Activated effector memory CD4-positive, alpha-beta T cell treated with anti-CD3 and anti-CD28 coated beads, Interleukin-2, amount 50 U/mL, for 16 hours (primary cell): Measurements from ENCODE around the gene SUB1.
A peak's percentile ranks its signal among the peaks of the same experiment; 100 is the strongest.
"Not testable (repeated sequence)": the region's sequence is repeated elsewhere in the genome, so short reads cannot be mapped to it uniquely, and the experiment has no call there.

Source experiments
- DNase-seq: peaks from one replicate; pipeline ENCODE4 v3.0.0-alpha.2; 2020

The SUB1 gene

GRCh38 chr5:32601623-32602295, 16.4 kb downstream of the SUB1 start:
- no peak for DNase-seq

DNA sequence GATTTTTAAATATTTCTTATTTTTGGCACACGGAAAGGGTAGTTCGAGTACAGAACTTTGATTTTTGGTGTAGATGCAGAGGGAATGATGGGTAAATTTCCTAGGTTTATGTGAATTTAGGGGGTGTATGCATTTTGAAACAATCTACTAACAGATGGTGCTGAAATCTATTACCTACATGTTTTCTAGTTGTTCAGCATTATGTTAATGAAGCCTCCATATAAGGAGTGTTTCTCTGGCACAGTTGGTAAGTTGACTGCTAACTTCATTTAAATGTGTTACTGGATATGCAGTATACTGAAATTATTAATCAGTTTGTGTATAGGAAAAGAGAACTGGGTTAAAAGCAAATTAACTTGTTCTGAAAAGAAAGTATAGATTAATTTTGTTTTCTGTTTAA, 17.5 kb downstream of the SUB1 start:
- DNase-seq = no peak

GRCh38 chr5:32604800-32605765, 19.7 kb downstream of the SUB1 start:
- no peak for DNase-seq

DNA sequence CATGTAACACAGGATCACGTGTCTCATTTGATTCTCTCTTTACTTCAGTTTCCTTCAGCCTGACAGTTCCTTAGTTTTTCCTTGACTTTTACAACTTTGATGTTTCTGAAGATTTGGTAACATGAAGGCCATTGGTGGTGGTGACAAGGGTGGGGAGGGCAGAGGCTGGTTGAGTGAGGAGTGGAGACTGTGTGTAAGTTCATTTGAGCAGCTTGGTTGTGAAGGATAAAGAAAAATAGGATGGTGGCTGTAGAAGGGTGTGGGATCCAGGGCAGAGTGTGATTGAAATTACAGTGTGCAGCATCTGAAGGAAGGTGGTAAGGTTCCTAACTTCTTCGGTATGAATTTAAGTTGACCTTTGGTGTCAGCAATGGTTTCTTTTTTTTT, 20.4 kb downstream of the SUB1 start:
- DNase-seq = no peak

DNA sequence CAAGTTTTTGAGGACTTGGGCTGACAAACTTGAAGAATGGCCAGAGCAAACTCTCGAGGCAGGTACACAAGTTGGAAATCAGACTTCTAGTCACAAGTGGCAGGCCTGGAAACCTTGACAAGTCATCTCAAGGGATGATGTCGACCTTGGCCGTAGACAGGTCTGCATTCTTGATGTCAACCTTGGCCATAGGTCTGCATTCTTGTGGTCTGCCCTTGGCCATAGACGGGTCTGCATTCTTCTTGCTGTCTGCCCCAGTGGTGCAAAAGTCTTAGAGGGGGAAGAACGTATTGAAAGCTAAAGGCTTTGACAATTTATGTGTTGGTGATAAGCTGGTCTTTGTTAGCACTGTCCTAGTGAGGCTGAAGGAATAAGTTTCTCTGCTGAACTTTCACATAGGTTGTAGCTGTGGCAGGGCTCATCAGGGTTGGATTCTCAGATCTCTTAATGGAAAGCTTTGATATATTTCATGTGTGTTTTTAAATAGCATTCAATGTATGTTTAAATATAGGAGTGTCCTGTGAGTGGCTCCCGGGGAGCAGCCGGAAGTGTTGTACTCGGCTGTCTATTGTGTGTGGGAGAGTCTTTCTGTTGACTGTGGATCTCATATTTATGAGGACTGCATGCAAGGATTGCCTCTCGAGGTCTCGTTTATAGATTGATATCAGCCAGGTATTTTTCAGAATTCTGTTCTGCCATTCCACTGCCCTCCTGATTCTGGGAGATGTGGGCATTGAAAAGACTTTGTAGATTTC, 27.0 kb downstream of the SUB1 start:
- no peak for DNase-seq

GRCh38 chr5:32613050-32613672, 27.8 kb downstream of the SUB1 start:
- DNase-seq = peak; percentile 94

DNA sequence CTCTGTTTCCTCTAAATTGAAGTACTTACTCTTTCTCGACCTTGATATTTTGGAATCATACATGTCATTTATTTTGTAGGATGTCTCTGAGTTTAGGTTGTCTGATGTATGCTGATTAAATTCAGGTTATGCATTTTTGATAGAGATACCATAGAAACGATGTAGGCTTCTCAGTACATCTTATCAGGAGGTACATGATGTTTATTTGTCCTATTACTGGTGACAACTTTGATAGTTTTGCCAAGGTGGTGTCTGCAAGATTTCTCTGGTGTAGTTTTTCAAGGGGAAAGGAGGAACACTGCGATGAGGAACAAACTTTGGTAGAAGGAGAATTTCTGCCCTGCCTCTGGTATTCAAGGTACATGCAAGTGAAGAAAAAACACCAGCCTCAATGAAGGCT, 29.9 kb downstream of the SUB1 start:
- no peak for DNase-seq

DNA sequence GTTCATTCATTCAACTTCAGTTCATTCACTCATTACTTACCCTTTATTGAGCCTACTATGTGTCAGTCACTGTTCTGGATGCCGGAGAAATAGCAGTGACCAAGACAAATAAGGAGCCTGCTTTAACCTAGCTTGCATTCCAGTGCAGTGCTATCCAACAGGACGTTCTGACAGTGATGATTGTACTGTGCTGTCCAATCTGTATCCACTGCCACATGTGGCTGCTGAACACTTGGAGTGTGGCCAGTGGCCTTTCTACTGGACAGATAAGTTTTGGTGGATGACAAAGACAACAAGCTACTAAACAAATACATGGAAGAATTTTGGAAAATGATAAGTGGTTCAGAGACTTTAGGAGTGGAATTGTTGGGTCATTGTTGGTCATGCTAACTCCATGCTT, 33.6 kb downstream of the SUB1 start:
- DNase-seq = no peak

GRCh38 chr5:32621256-32621655, 35.9 kb downstream of the SUB1 start:
- no peak for DNase-seq

GRCh38 chr5:32625106-32625505, 39.7 kb downstream of the SUB1 start:
- DNase-seq = no peak

- no peak for DNase-seq
Measured at GRCh38 chr5:32625547-32625946, 40.2 kb downstream of the SUB1 start.

- no peak for DNase-seq
Measured at GRCh38 chr5:32627219-32627870, 42.0 kb downstream of the SUB1 start.

DNA sequence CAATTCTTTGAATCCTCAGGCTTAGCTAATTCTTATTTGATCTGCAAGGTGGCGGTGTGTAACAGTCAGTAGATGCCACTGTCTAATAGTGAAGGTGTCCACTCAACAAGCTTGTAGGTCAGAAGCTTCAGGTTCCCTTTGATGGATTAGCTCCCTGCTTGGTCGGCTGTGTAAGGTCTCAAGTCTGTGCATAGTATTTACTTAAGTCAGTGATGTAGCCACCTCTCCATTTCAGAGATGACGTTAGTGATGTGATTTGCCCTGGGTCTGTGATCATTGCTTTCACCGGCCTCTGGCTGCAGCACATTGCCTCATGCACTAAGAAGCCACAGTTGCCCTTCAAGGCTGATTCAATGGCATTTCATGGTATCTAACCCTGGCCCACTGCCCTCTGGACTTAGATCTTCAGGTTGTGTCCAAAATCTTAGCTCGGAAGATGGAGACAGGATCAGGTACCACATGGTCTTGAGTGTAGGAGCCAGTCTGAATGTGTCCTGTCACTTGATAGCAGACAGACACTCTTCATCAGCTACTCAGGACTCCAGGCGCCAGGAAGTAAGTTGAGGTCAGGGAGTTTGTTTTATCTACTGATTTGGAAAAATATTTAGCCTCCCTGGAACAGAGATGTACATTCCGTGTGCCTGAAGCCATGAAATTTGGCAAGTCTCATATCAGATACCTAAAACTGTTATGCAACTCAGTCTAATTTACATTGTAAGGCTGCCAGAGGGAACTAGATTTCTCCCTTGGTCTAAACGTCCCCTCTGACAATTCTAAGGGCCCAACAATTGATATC, 42.9 kb downstream of the SUB1 start:
- DNase-seq = no peak

- no peak for DNase-seq
Measured at GRCh38 chr5:32630867-32631491, 45.6 kb downstream of the SUB1 start.

DNA sequence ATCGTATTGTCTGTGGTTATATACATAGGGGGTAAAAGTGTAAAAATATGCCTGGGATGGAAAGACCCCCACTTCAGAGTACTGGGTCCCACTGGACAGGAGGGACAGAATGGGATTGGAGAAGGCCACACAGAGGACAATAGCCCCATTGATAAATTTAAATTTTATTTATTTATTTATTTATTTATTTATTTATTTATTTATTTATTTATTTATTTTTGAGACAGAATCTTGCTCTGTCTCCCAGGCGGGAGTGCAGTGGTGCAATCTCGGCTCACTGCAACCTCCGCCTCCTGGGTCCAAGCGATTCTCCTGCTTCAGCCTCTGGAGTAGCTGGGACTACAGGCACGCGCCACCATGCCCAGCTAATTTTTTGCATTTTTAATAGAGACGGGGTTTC, 47.7 kb downstream of the SUB1 start:
- not testable (repeated sequence) for DNase-seq

- no peak for DNase-seq
Measured at GRCh38 chr5:32638309-32638708, 53.0 kb downstream of the SUB1 start.

DNA sequence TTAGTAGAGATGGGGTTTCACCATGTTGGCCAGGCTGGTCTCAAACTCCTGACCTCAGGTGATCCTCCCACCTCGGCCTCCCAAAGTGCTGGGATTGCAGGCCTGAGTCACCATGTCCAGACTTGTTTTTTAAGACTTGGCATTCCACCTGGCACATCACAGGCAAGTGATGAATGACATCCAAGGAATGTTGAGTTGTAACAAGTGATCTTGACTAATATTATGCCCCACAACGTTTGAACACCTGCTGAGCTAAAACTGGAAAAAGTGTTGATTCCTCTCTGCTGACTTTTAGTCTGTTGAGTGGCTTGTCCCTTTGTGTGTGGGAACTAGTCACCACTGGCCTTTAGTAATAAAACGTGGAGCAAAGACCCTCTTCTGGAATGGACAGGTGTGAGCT, 54.6 kb downstream of the SUB1 start:
- DNase-seq = no peak

DNA sequence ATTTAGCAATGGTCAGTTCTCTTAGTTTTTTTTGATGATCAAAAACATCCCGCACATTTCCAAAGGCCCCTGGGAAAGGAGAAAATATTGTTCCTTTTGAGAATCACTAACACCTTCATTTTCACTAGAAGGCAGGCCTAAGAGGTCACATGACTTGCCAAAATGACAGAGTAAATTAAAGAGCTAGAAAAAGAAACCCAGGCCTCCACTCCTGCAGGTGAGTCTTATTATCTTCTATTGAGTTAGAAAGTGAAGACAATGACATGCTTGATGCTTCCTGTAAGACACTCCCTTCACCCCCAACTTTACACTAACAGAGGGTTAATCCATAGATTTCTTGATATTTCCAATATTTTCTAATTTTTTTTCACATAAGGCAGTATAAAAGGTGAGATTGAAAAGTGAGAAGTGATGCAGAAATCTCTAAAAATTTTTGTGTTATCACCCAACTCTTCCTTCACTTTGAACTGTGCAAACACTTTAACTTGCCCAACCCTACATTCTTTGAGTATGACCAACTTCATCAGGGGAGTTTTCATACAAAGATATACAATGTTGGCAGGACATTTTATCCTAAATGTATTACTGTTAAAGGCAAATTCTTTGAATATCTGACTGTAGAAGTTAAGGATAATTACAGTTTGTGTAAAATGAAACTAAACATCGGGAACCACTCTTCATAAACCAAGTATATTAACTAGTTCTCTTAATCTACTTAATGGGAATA, 57.1 kb downstream of the SUB1 start:
- no peak for DNase-seq

- no peak for DNase-seq
Measured at GRCh38 chr5:32645246-32645645, 59.9 kb downstream of the SUB1 start.
